Inflammatory macrophage treated with lipopolysaccharide for 1 hour (primary cell): ENCODE measurements around the gene PCDHGB1.
A peak's percentile ranks its signal among the peaks of the same experiment; 100 is the strongest.
"Not testable (repeated sequence)": the region's sequence is repeated elsewhere in the genome, so short reads cannot be mapped to it uniquely, and the experiment has no call there.

Experiments used
- DNase-seq, 2 donors: peaks; one replicate each; pipeline ENCODE4 v3.0.0-alpha.2; 2020 to 2022

Gene PCDHGB1

GRCh38 chr5:141384471-141385267 is 34.8 kb downstream of the PCDHGB1 start:
- no peak for DNase-seq

- peak; percentile 7 to 14 for DNase-seq
These were observed 37.8 kb downstream of the PCDHGB1 start, which contains the start of gene PCDHGB4 for GRCh38 chr5:141387557-141388311. Gene PCDHGB4, plus strand, starts transcription at chr5:141387698. Its CDS starts 187 bp downstream, at chr5:141387885.

- no peak for DNase-seq
These were observed 38.8 kb downstream of the PCDHGB1 start for GRCh38 chr5:141388661-141389060.

GRCh38 chr5:141389153-141390042 is 39.5 kb downstream of the PCDHGB1 start:
- no peak for DNase-seq

GRCh38 chr5:141392429-141393198 is 42.7 kb downstream of the PCDHGB1 start, which contains the start of gene PCDHGA8:
Gene PCDHGA8, plus strand, starts transcription at chr5:141392633. Its CDS starts 181 bp downstream, at chr5:141392814.
- no peak for DNase-seq

- DNase-seq = no peak
These were observed 43.4 kb downstream of the PCDHGB1 start for GRCh38 chr5:141393267-141393666.

- DNase-seq = not testable (repeated sequence)
These were observed 44.7 kb downstream of the PCDHGB1 start for GRCh38 chr5:141394401-141395187.

- peak; percentile 44 to 49 for DNase-seq
These were observed 48.1 kb downstream of the PCDHGB1 start, which contains the start of gene PCDHGB5 for GRCh38 chr5:141397756-141398551. Gene PCDHGB5, plus strand, starts transcription at chr5:141397947. Its CDS starts 181 bp downstream, at chr5:141398128.

GRCh38 chr5:141398608-141399007 is 48.7 kb downstream of the PCDHGB1 start:
- DNase-seq = no peak

GRCh38 chr5:141399555-141400258 is 49.8 kb downstream of the PCDHGB1 start:
- DNase-seq = no peak
